ENCODE results near the gene PROX2. TPM values are rescaled to one million over a fixed set of nuclear protein-coding genes. Genes with fewer than 3 reads are reported as not detected.

The PROX2 gene
- total and polyA plus RNA-seq, 9 of the 15 experiments (the other 6 are each of a cell fraction or from before 2014, with no cell fraction given), result not detected

DNA sequence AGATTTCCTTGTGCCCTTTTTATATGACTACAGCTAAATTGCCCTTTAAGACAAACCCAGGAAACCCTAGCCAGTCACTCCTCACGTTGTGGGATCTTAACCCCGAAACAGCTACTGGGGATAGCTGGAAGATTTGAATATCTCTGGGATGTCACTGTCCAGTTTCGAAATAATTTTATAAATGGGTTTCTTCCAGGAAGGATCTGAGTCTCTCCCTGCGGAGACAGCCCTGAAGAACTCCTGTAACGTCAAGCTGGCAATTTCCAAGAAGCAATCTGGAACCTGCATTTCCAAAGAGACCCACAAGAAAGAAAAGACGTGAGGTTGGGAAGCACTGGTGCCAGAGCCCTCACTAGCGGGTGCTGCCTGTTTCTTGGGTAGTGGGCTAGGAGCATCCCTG lies 20.9 kb downstream of the PROX2 start (continued):
- TF ChIP-seq, protein P1, sequence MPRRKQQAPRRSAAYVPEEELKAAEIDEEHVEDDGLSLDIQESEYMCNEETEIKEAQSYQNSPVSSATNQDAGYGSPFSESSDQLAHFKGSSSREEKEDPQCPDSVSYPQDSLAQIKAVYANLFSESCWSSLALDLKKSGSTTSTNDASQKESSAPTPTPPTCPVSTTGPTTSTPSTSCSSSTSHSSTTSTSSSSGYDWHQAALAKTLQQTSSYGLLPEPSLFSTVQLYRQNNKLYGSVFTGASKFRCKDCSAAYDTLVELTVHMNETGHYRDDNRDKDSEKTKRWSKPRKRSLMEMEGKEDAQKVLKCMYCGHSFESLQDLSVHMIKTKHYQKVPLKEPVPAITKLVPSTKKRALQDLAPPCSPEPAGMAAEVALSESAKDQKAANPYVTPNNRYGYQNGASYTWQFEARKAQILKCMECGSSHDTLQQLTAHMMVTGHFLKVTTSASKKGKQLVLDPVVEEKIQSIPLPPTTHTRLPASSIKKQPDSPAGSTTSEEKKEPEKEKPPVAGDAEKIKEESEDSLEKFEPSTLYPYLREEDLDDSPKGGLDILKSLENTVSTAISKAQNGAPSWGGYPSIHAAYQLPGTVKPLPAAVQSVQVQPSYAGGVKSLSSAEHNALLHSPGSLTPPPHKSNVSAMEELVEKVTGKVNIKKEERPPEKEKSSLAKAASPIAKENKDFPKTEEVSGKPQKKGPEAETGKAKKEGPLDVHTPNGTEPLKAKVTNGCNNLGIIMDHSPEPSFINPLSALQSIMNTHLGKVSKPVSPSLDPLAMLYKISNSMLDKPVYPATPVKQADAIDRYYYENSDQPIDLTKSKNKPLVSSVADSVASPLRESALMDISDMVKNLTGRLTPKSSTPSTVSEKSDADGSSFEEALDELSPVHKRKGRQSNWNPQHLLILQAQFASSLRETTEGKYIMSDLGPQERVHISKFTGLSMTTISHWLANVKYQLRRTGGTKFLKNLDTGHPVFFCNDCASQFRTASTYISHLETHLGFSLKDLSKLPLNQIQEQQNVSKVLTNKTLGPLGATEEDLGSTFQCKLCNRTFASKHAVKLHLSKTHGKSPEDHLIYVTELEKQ (CRISPR knock-in tag; IDR thresholded peaks at IDR 0.05), result no peak
- no peak for TF ChIP-seq RBM17 (IDR thresholded peaks at IDR 0.05; ENCODE audit: borderline replicate concordance, low read depth, low read length)
- TF ChIP-seq, protein P2, sequence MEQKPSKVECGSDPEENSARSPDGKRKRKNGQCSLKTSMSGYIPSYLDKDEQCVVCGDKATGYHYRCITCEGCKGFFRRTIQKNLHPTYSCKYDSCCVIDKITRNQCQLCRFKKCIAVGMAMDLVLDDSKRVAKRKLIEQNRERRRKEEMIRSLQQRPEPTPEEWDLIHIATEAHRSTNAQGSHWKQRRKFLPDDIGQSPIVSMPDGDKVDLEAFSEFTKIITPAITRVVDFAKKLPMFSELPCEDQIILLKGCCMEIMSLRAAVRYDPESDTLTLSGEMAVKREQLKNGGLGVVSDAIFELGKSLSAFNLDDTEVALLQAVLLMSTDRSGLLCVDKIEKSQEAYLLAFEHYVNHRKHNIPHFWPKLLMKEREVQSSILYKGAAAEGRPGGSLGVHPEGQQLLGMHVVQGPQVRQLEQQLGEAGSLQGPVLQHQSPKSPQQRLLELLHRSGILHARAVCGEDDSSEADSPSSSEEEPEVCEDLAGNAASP (IDR thresholded peaks at IDR 0.05), result no peak

DNA sequence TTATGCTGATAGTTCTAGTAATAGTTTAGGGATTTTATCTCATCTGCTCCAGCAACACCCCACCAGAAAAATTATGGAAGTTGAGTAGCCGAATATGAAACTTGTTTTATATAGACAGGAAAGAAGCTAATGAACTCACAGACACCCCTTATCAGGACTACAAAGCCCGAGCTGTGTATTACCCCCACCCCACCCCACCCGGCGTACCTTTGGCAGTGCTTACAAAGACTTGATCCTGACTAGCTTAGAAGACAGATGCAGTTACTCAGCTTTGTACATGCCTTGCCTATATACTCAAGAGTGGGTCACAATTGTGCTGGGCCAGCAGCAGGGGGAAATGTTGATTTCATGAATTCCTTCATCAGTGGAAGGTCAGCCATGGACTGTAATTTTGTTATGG lies 22.4 kb downstream of the PROX2 start:
- ChIA-PET POLR2A (interaction anchor here (0.8 to 2.9 kb wide), 3 partner anchors 8 to 63 kb away, joined by 3 to 11 read pairs (median 4); no protein-coding TSS in a partner anchor), CTCF (ENCODE audit: low intra/inter-chr PET ratio) (no interaction called here)
- no peak overlapping the region for H3K27ac ChIP-seq (ENCODE audit: extremely low read depth, low read depth, low read length)
- ATAC-seq (peak; percentile 49; the same call in 2 of the 3 replicates), FAIRE-seq (no peak), DNase-seq (ENCODE audit: extremely low read depth in 1 of 4, low spot score in 3 of 4) (peak in 1 of 4 experiments; percentile 21)
- peaks cover 6 to 13% of the 10 kb centered on the region in 2 experiments; a peak in 4 of 5 replicates for H3K4me1 ChIP-seq (replicated peaks in 1 of 2; ENCODE audit: control insufficient read depth in 2 of 2, insufficient read depth in 2 of 2, low read length in 2 of 2)
- H2AFZ ChIP-seq (ENCODE audit: low read depth, low read length), result no peak overlapping the region
- no peaks in the 10 kb centered on the region for H3K9me3 ChIP-seq (replicated peaks; ENCODE audit: control insufficient read depth, insufficient read depth, low read depth, low read length)
- H3K9me1 ChIP-seq (ENCODE audit: control insufficient read depth, insufficient read depth, low read length), result no peaks in the 10 kb centered on the region
- H3K4me3 ChIP-seq, result no peak overlapping the region
- intact Hi-C loops (cut with micrococcal nuclease) (no loop called here), in situ Hi-C loops (cut with MboI) (no loop called here)
- no peaks in the 10 kb centered on the region; the same call in 1 of the 2 replicates for H4K20me1 ChIP-seq (replicated peaks; ENCODE audit: control insufficient read depth, insufficient read depth, low read length)
- WGBS (ENCODE audit: insufficient coverage, low coverage, missing lambda C conversion rate), result no CpG with 5 or more reads among the region's 4 CpGs
- no peak overlapping the region for H3K9ac ChIP-seq (ENCODE audit: insufficient read depth in 1 of 2, low read depth in 2 of 2, low read length in 2 of 2)
- no TSS peak for BruUV-seq (replicated peaks)
- no peaks in the 10 kb centered on the region for H3K27me3 ChIP-seq (ENCODE audit: control insufficient read depth in 2 of 2, insufficient read depth in 2 of 2, low read length in 2 of 2)
- no peak overlapping the region for H3K4me2 ChIP-seq (ENCODE audit: insufficient read depth, low read length)
- no peaks in the 10 kb centered on the region for H3K36me3 ChIP-seq (ENCODE audit: control insufficient read depth, insufficient read depth, low read length)
- no peaks in the 10 kb centered on the region for H3K79me2 ChIP-seq (ENCODE audit: control insufficient read depth, insufficient read depth, low read length)
- TF ChIP-seq TGIF2 (CRISPR knock-in tag; IDR thresholded peaks at IDR 0.05), result no peak
- no peak for TF ChIP-seq TEAD2 (tag; IDR thresholded peaks at IDR 0.05)
- no peak for TF ChIP-seq NFRKB (IDR thresholded peaks at IDR 0.05; ENCODE audit: low read depth)
- no peak for TF ChIP-seq ZZZ3 (IDR thresholded peaks at IDR 0.05)
- no peak for TF ChIP-seq POLR2B (IDR thresholded peaks at IDR 0.05; ENCODE audit: low read depth, partially characterized antibody)
- no peak for TF ChIP-seq POLR2AphosphoS2 (IDR thresholded peaks at IDR 0.05; ENCODE audit: low read length)
